ENCODE data around the gene TMEM72. TPM values are rescaled to one million over a fixed set of nuclear protein-coding genes. Genes with fewer than 3 reads are reported as not detected.

Gene TMEM72
- total and polyA plus RNA-seq, 2 donors (not counting 1 experiment from before 2014, with no cell fraction given) = not detected

- Mint-ChIP-seq H3K27me3 (no peaks in the 10 kb centered on the region), H3K27ac (no peak overlapping the region), H3K9me3 (ENCODE audit: insufficient read depth) (no peaks in the 10 kb centered on the region), H3K4me3 (no peak overlapping the region), H3K4me1 (peaks cover 35% of the 10 kb centered on the region)
- Histone ChIP-seq H3K36me3 (replicated peaks in 1 of 2; ENCODE audit: control extremely low read depth in 1 of 2, control insufficient read depth in 1 of 2, extremely low read depth in 1 of 2, insufficient read depth in 2 of 2, low read length in 1 of 2) (peaks cover 0 to 3% of the 10 kb centered on the region in 2 experiments), H3K9ac (ENCODE audit: low read length) (no peak overlapping the region), H4K20me1 (ENCODE audit: control insufficient read depth, insufficient read depth, low read length, poor library complexity, severe bottlenecking) (peaks cover 5% of the 10 kb centered on the region), H3K4me3 (ENCODE audit: control extremely low read depth in 1 of 5, extremely low read depth in 1 of 5, insufficient read depth in 1 of 5, low read depth in 2 of 5, low read length in 4 of 5) (no peak overlapping the region), H3K4me1 (ENCODE audit: control insufficient read depth in 2 of 2, insufficient read depth in 2 of 2, low read length in 2 of 2) (peaks cover 18 to 28% of the 10 kb centered on the region in 2 donors), H3K4me2 (replicated peaks; ENCODE audit: low read depth, low read length, poor library complexity, severe bottlenecking) (no peak overlapping the region), H3K79me2 (ENCODE audit: control insufficient read depth, insufficient read depth, low read length) (peaks cover 13% of the 10 kb centered on the region), H3K9me3 (ENCODE audit: control extremely low read depth in 1 of 3, control insufficient read depth in 2 of 3, insufficient read depth in 1 of 3, low read length in 2 of 3) (no peaks in the 10 kb centered on the region), H3K27ac (ENCODE audit: low read length in 2 of 2) (no peak overlapping the region), H3K27me3 (replicated peaks in 1 of 4; ENCODE audit: control extremely low read depth in 1 of 4, control insufficient read depth in 3 of 4, insufficient read depth in 4 of 4, low read length in 3 of 4) (no peaks in the 10 kb centered on the region), H2AFZ (ENCODE audit: insufficient read depth, low read depth, low read length, poor library complexity, severe bottlenecking) (no peak overlapping the region)
- ChIA-PET CTCF (no interaction called here), POLR2A (no interaction called here)
- no peak for DNase-seq
- no peak for ATAC-seq (ENCODE audit: low read depth)
- TF ChIP-seq EZH2 (IDR thresholded peaks at IDR 0.05; ENCODE audit: borderline replicate concordance, insufficient read depth, low read depth, low read length, poor library complexity, severe bottlenecking) (no peak), CTCF (IDR thresholded peaks at IDR 0.05) (no peak)
- intact Hi-C loops (cut with micrococcal nuclease) = no loop called here
Observed at GRCh38 chr10:44954042-44954441, 42.9 kb downstream of the TMEM72 start.

GRCh38 chr10:44954962-44955361 is 43.8 kb downstream of the TMEM72 start:
- H3K79me2 ChIP-seq (ENCODE audit: control insufficient read depth, insufficient read depth, low read length) = peaks cover 18% of the 10 kb centered on the region
- ChIA-PET CTCF (interaction anchor here (1.0 kb wide), 1 partner anchor 21 kb away, joined by 3 read pairs; no protein-coding TSS in a partner anchor), POLR2A (no interaction called here)
- TF ChIP-seq CTCF (IDR thresholded peaks at IDR 0.05) = no peak
- no peak for TF ChIP-seq EZH2 (IDR thresholded peaks at IDR 0.05; ENCODE audit: borderline replicate concordance, insufficient read depth, low read depth, low read length, poor library complexity, severe bottlenecking)
- H3K9ac ChIP-seq (ENCODE audit: low read length) = no peak overlapping the region
- intact Hi-C loops (cut with micrococcal nuclease) = no loop called here
- no peak overlapping the region for H3K4me3 ChIP-seq (ENCODE audit: control extremely low read depth in 1 of 5, extremely low read depth in 1 of 5, insufficient read depth in 1 of 5, low read depth in 2 of 5, low read length in 4 of 5)
- Mint-ChIP-seq H3K27me3 (no peaks in the 10 kb centered on the region), H3K27ac (no peak overlapping the region), H3K4me1 (peaks cover 28% of the 10 kb centered on the region), H3K9me3 (ENCODE audit: insufficient read depth) (no peaks in the 10 kb centered on the region), H3K4me3 (no peak overlapping the region)
- ATAC-seq (ENCODE audit: low read depth) (no peak), DNase-seq (no peak)
- H4K20me1 ChIP-seq (ENCODE audit: control insufficient read depth, insufficient read depth, low read length, poor library complexity, severe bottlenecking) = no peaks in the 10 kb centered on the region
- no peak overlapping the region for H3K4me2 ChIP-seq (replicated peaks; ENCODE audit: low read depth, low read length, poor library complexity, severe bottlenecking)
- no peak overlapping the region for H2AFZ ChIP-seq (ENCODE audit: insufficient read depth, low read depth, low read length, poor library complexity, severe bottlenecking)
- no peaks in the 10 kb centered on the region for H3K9me3 ChIP-seq (ENCODE audit: control extremely low read depth in 1 of 3, control insufficient read depth in 2 of 3, insufficient read depth in 1 of 3, low read length in 2 of 3)
- peaks cover 12 to 24% of the 10 kb centered on the region in 2 donors for H3K4me1 ChIP-seq (ENCODE audit: control insufficient read depth in 2 of 2, insufficient read depth in 2 of 2, low read length in 2 of 2)
- H3K27ac ChIP-seq (ENCODE audit: low read length in 2 of 2) = no peak overlapping the region
- no peaks in the 10 kb centered on the region for H3K27me3 ChIP-seq (replicated peaks in 1 of 4; ENCODE audit: control extremely low read depth in 1 of 4, control insufficient read depth in 3 of 4, insufficient read depth in 4 of 4, low read length in 3 of 4)
- H3K36me3 ChIP-seq (replicated peaks in 1 of 2; ENCODE audit: control extremely low read depth in 1 of 2, control insufficient read depth in 1 of 2, extremely low read depth in 1 of 2, insufficient read depth in 2 of 2, low read length in 1 of 2) = peaks cover 0 to 3% of the 10 kb centered on the region in 2 experiments

Data from B cell (primary cell).